ENCODE results near the gene ZNF790. TPM values are rescaled to one million over a fixed set of nuclear protein-coding genes. Genes with fewer than 3 reads are reported as not detected.

The ZNF790 gene
- total and polyA plus RNA-seq, 2 of the 13 experiments (the other 11 are each of a cell fraction or from before 2014, with no cell fraction given): 1.3 to 5.3 TPM

DNA sequence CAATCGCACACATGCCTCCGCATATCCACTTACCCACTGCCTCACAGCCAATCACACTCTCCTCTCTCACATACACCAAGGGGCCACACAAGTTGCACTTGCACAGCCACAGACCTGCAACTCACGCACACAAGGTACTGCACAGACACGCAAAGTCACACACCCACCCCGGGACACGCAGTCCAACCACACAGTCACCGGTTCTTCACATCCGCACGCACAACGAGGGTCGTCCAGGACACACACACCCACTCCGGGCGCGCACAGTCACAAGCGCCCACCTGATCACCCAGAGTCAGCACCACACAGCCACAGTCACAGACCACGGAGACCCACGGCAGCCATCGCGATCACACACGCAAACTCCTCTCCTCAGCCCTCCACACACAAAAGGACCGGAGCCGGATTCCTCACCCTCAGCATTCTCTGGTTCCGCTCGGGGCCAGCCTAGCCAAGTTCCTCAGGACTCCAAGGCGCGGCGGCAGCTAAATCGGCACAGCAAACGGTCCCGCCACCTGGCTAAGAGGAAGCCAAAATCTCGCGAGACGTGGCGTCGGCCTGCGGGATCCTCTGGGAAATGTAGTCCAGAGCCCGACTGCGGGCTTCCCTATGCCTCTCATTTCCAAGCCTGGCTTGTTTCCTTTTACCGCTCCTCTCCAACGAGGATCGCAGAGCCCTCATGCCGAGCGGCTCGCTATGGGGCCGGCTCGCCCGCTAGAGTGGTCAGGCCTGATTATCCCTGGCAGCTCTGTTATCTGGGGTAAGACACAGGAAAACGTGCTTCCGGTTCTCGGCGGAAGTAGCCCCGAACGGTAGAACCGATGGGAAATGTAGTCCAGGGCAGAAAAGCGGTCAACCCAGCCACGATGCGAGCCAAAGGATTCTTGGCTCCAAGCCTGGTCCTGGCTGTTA lies 65.6 kb downstream of the ZNF790 start, which contains the start of gene ZNF850 (continued):
- TF ChIP-seq KAT2B (IDR thresholded peaks at IDR 0.05; ENCODE audit: borderline replicate concordance, low read depth, low read length) (no peak), SSRP1 (CRISPR knock-in tag; IDR thresholded peaks at IDR 0.05) (no peak), ZNF7 (CRISPR knock-in tag; IDR thresholded peaks at IDR 0.05) (no peak), ZNF292 (CRISPR knock-in tag; IDR thresholded peaks at IDR 0.05; ENCODE audit: borderline replicate concordance, low read depth) (no peak), ZNF674 (CRISPR knock-in tag; IDR thresholded peaks at IDR 0.05; ENCODE audit: low read depth) (no peak), TCF7L2 (IDR thresholded peaks at IDR 0.05; ENCODE audit: low read depth, low read length) (no peak), TERF1 (CRISPR knock-in tag; IDR thresholded peaks at IDR 0.05) (no peak), KLF11 (CRISPR knock-in tag; IDR thresholded peaks at IDR 0.05) (0 out of 2 replicates have a peak, but pooled peaks have one; percentile 48), ZFP1 (CRISPR knock-in tag; IDR thresholded peaks at IDR 0.05) (no peak), ZNF619 (CRISPR knock-in tag; IDR thresholded peaks at IDR 0.05) (no peak), IRX3 (CRISPR knock-in tag; IDR thresholded peaks at IDR 0.05; ENCODE audit: borderline replicate concordance, low read depth) (no peak), RAD21 (CRISPR knock-in tag; IDR thresholded peaks at IDR 0.05) (no peak), DNMT3B (CRISPR knock-in tag; conservative IDR thresholded peaks at IDR 0.05) (no peak), SETDB1 (CRISPR knock-in tag; IDR thresholded peaks at IDR 0.05; ENCODE audit: borderline replicate concordance) (no peak), THYN1 (CRISPR knock-in tag; IDR thresholded peaks at IDR 0.05; ENCODE audit: borderline replicate concordance, low read depth) (no peak), SALL1 (CRISPR knock-in tag; IDR thresholded peaks at IDR 0.05) (no peak; the same call in 1 of the 2 replicates), NFIC (IDR thresholded peaks at IDR 0.05; ENCODE audit: low read length) (no peak), SMAD9 (CRISPR knock-in tag; IDR thresholded peaks at IDR 0.05) (no peak), ZNF17 (CRISPR knock-in tag; IDR thresholded peaks at IDR 0.05) (no peak), TSC22D2 (CRISPR knock-in tag; IDR thresholded peaks at IDR 0.05; ENCODE audit: borderline replicate concordance) (no peak), ZNF337 (CRISPR knock-in tag; IDR thresholded peaks at IDR 0.05; ENCODE audit: borderline replicate concordance, low read depth) (no peak), ZNF432 (CRISPR knock-in tag; IDR thresholded peaks at IDR 0.05; ENCODE audit: borderline replicate concordance) (no peak), ZFYVE20 (CRISPR knock-in tag; IDR thresholded peaks at IDR 0.05; ENCODE audit: borderline replicate concordance, low read depth) (no peak), ZNF331 (CRISPR knock-in tag; IDR thresholded peaks at IDR 0.05) (peak; percentile 52; the same call in 1 of the 2 replicates), ZNF180 (CRISPR knock-in tag; IDR thresholded peaks at IDR 0.05; ENCODE audit: borderline replicate concordance, low read depth) (no peak)
- TF ChIP-seq, protein P1, sequence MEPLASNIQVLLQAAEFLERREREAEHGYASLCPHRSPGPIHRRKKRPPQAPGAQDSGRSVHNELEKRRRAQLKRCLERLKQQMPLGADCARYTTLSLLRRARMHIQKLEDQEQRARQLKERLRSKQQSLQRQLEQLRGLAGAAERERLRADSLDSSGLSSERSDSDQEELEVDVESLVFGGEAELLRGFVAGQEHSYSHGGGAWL (CRISPR knock-in tag; IDR thresholded peaks at IDR 0.05): peak; percentile 40; the same call in 1 of the 2 replicates
- TF ChIP-seq, protein P2, sequence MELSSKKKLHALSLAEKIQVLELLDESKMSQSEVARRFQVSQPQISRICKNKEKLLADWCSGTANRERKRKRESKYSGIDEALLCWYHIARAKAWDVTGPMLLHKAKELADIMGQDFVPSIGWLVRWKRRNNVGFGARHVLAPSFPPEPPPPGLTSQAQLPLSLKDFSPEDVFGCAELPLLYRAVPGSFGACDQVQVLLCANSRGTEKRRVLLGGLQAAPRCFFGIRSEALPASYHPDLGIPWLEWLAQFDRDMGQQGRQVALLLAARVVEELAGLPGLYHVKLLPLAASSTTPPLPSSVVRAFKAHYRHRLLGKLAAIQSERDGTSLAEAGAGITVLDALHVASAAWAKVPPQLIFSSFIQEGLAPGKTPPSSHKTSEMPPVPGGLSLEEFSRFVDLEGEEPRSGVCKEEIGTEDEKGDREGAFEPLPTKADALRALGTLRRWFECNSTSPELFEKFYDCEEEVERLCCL (CRISPR knock-in tag; IDR thresholded peaks at IDR 0.05; ENCODE audit: borderline replicate concordance): no peak
- TF ChIP-seq, protein P3, sequence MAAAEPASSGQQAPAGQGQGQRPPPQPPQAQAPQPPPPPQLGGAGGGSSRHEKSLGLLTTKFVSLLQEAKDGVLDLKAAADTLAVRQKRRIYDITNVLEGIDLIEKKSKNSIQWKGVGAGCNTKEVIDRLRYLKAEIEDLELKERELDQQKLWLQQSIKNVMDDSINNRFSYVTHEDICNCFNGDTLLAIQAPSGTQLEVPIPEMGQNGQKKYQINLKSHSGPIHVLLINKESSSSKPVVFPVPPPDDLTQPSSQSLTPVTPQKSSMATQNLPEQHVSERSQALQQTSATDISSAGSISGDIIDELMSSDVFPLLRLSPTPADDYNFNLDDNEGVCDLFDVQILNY (CRISPR knock-in tag; conservative IDR thresholded peaks at IDR 0.05): peak; percentile 92
